K562 (cell line): ENCODE data around the gene C17orf75. TPM values are rescaled to one million over a fixed set of nuclear protein-coding genes. Genes with fewer than 3 reads are reported as not detected.
A peak's percentile ranks its signal among the peaks of the same experiment; 100 is the strongest.

Experiments
- ATF1 ChIP-seq, 2 experiments: fragments of 450-650 bp in 1 of 2; IDR thresholded peaks; 2 replicates each; pipeline ENCODE4 v1.6.1; 2016; ENCODE audit warnings: missing compliant biosample characterization in 1 of 2, missing genetic modification characterization in 1 of 2
- DIDO1 ChIP-seq: fragments of 450-650 bp; IDR thresholded peaks from 2 replicates; pipeline ENCODE4 v1.6.1; 2016; ENCODE audit warnings: low read depth, missing biosample characterization, missing genetic modification characterization
- EGR1 ChIP-seq: fragments of 450-650 bp; conservative IDR thresholded peaks from 2 replicates; pipeline ENCODE4 v1.6.1; 2017; ENCODE audit warnings: mild to moderate bottlenecking
- ETV5 ChIP-seq: sonication (generic); formaldehyde crosslinking; IDR thresholded peaks from 2 replicates; pipeline ENCODE4 v1.4.0; 2020; ENCODE audit warnings: low read depth, mild to moderate bottlenecking, missing genetic modification reagents
- GATA2 ChIP-seq: sonication (generic); formaldehyde crosslinking; IDR thresholded peaks from 2 replicates; pipeline ENCODE4 v1.4.0; 2020; ENCODE audit warnings: mild to moderate bottlenecking, missing genetic modification reagents
- ILF3 ChIP-seq: fragments of 450-650 bp; IDR thresholded peaks from 2 replicates; pipeline ENCODE4 v1.6.1; 2018; ENCODE audit warnings: antibody characterized with exemption, mild to moderate bottlenecking, moderate library complexity, borderline replicate concordance
- KLF6 ChIP-seq: fragments of 250-450 bp; sonication (Bioruptor Pico); IDR thresholded peaks from 2 replicates; pipeline ENCODE4 v1.4.0; 2020; ENCODE audit warnings: mild to moderate bottlenecking, moderate library complexity, borderline replicate concordance
- MCM5 ChIP-seq: fragments of 450-650 bp; IDR thresholded peaks from 2 replicates; pipeline ENCODE4 v1.6.1; 2016; ENCODE audit warnings: low read depth
- MEIS2 ChIP-seq: fragments of 450-650 bp; IDR thresholded peaks from 2 replicates; pipeline ENCODE4 v1.6.1; 2014; ENCODE audit warnings: mild to moderate bottlenecking; ENCODE audit not compliant: partially characterized antibody
- NCOR1 ChIP-seq: fragments of 450-650 bp; IDR thresholded peaks from 2 replicates; pipeline ENCODE4 v1.6.1; 2016; ENCODE audit warnings: mild to moderate bottlenecking, moderate library complexity
- NR3C1 ChIP-seq: sonication (generic); formaldehyde crosslinking; IDR thresholded peaks from 2 replicates; pipeline ENCODE4 v1.8.1; 2022; ENCODE audit warnings: missing genetic modification reagents
- RAD51 ChIP-seq: fragments of 450-650 bp; IDR thresholded peaks from 2 replicates; pipeline ENCODE4 v1.7.1; 2016; ENCODE audit warnings: low read depth, mild to moderate bottlenecking, borderline replicate concordance
- RBM15 ChIP-seq: fragments of 200-400 bp; formaldehyde crosslinking; IDR thresholded peaks from 2 replicates; pipeline ENCODE4 v1.6.1; 2018; ENCODE audit warnings: mild to moderate bottlenecking, low read length, moderate library complexity; ENCODE audit not compliant: insufficient read depth
- RHOXF2B ChIP-seq: fragments of 250-450 bp; sonication (Bioruptor Pico); conservative IDR thresholded peaks from 2 replicates; pipeline ENCODE4 v1.5.1; 2021
- SRSF1 ChIP-seq: fragments of 200-400 bp; formaldehyde crosslinking; IDR thresholded peaks from 2 replicates; pipeline ENCODE4 v1.6.1; 2017; ENCODE audit warnings: mild to moderate bottlenecking, low read depth, low read length, moderate library complexity
- TCF3 ChIP-seq: sonication (generic); formaldehyde crosslinking; IDR thresholded peaks from 2 replicates; pipeline ENCODE4 v1.4.0; 2020; ENCODE audit warnings: mild to moderate bottlenecking, missing genetic modification reagents
- TSC22D4 ChIP-seq: fragments of 450-650 bp; IDR thresholded peaks from 2 replicates; pipeline ENCODE4 v1.6.1; 2016; ENCODE audit warnings: missing genetic modification characterization, missing biosample characterization, control low read depth
- ZNF174 ChIP-seq: fragments of 250-450 bp; sonication (Bioruptor Pico); IDR thresholded peaks from 2 replicates; pipeline ENCODE4 v1.4.0; 2020; ENCODE audit warnings: mild to moderate bottlenecking
- ZNF316 ChIP-seq: fragments of 450-650 bp; IDR thresholded peaks from 2 replicates; pipeline ENCODE4 v1.6.1; 2016
- polyA plus RNA-seq, 8 experiments: library from polyadenylated mRNA; depleted of rRNA in 4 of 8; stranded (reverse) in 5 of 8; unstranded in 3 of 8; fragments of >200 nt; fragmentation: Nextera tagmentation in 2 of 8; fragmentation: Illumina TruSeq in 1 of 8; extraction: Ambion mirVana in 2 of 8; extraction: Trizol in 1 of 8; gene quantifications; 2 replicates each; pipeline versions ENCODE4 v1.2.1 to v1.2.3, GENCODE V29; 2011 to 2014; ENCODE audit warnings: inconsistent platforms in 1 of 8, missing spikeins in 1 of 8
- total RNA-seq, 7 experiments: library from RNA; depleted of rRNA in 6 of 7; stranded (reverse); fragments of >200 nt in 6 of 7; fragmentation: Illumina TruSeq in 2 of 7; extraction: Trizol in 2 of 7; gene quantifications; 2 replicates each; pipeline versions ENCODE4 v1.2.1 to v1.2.3, GENCODE V29; 2011 to 2021; ENCODE audit warnings: low replicate concordance in 1 of 7
- TF ChIP-seq, protein P1 (sequence below): fragments of 450-650 bp; IDR thresholded peaks from 2 replicates; pipeline ENCODE4 v1.6.1; 2017; ENCODE audit warnings: antibody characterized with exemption
- TF ChIP-seq, protein P2 (sequence below): fragments of 450-650 bp; IDR thresholded peaks from 2 replicates; pipeline ENCODE4 v1.6.1; 2018; ENCODE audit not compliant: partially characterized antibody
- TF ChIP-seq, protein P3 (sequence below): fragments of 450-650 bp; IDR thresholded peaks from 2 replicates; pipeline ENCODE4 v1.6.1; 2016
- TF ChIP-seq, protein P4 (sequence below), 2 experiments: fragments of 200-800 bp in 1 of 2; sonication (Bioruptor generic) in 1 of 2; sonication (generic) in 1 of 2; formaldehyde crosslinking in 1 of 2; IDR thresholded peaks in 1 of 2; conservative IDR thresholded peaks in 1 of 2; 2 replicates each; pipeline versions ENCODE4 v1.5.0 to v1.6.1; 2016 to 2020; ENCODE audit warnings: missing compliant biosample characterization in 1 of 2, missing genetic modification characterization in 1 of 2, missing genetic modification reagents in 1 of 2

Gene C17orf75
- total and polyA plus RNA-seq, 9 of the 15 experiments (the other 6 are each of a cell fraction or from before 2014, with no cell fraction given): 15.5 to 55.7 (median 18.5) TPM

DNA sequence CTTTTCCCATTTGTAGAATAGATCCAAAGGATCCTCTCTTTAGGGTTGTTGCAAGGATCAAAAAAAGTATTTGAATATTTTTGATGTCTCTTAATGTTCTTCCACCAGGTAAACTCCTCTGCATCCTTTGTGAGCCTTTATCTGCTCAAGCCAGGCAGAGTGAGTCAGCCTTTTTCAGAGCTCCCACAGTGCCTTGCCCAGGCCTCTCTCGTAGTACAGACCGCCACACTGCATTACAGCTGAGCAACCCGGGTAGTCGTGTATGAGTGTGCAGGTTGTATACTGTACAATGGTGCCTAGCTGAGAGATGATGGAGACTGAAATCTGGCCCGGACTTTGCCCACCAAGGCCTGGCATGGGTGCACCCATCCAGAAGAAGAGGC is 55.5 kb downstream of the C17orf75 start (continued):
- TF ChIP-seq DIDO1: no peak
- TF ChIP-seq MEIS2: no peak
- peak; percentile 87 for TF ChIP-seq TCF3 (CRISPR knock-in tag)
- TF ChIP-seq RAD51: no peak
- TF ChIP-seq, protein P1, sequence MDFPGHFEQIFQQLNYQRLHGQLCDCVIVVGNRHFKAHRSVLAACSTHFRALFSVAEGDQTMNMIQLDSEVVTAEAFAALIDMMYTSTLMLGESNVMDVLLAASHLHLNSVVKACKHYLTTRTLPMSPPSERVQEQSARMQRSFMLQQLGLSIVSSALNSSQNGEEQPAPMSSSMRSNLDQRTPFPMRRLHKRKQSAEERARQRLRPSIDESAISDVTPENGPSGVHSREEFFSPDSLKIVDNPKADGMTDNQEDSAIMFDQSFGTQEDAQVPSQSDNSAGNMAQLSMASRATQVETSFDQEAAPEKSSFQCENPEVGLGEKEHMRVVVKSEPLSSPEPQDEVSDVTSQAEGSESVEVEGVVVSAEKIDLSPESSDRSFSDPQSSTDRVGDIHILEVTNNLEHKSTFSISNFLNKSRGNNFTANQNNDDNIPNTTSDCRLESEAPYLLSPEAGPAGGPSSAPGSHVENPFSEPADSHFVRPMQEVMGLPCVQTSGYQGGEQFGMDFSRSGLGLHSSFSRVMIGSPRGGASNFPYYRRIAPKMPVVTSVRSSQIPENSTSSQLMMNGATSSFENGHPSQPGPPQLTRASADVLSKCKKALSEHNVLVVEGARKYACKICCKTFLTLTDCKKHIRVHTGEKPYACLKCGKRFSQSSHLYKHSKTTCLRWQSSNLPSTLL: no peak
- TF ChIP-seq GATA2: peak; percentile 54; the same call in 1 of the 2 replicates
- TF ChIP-seq ZNF316: peak; percentile 96
- TF ChIP-seq, protein P2, sequence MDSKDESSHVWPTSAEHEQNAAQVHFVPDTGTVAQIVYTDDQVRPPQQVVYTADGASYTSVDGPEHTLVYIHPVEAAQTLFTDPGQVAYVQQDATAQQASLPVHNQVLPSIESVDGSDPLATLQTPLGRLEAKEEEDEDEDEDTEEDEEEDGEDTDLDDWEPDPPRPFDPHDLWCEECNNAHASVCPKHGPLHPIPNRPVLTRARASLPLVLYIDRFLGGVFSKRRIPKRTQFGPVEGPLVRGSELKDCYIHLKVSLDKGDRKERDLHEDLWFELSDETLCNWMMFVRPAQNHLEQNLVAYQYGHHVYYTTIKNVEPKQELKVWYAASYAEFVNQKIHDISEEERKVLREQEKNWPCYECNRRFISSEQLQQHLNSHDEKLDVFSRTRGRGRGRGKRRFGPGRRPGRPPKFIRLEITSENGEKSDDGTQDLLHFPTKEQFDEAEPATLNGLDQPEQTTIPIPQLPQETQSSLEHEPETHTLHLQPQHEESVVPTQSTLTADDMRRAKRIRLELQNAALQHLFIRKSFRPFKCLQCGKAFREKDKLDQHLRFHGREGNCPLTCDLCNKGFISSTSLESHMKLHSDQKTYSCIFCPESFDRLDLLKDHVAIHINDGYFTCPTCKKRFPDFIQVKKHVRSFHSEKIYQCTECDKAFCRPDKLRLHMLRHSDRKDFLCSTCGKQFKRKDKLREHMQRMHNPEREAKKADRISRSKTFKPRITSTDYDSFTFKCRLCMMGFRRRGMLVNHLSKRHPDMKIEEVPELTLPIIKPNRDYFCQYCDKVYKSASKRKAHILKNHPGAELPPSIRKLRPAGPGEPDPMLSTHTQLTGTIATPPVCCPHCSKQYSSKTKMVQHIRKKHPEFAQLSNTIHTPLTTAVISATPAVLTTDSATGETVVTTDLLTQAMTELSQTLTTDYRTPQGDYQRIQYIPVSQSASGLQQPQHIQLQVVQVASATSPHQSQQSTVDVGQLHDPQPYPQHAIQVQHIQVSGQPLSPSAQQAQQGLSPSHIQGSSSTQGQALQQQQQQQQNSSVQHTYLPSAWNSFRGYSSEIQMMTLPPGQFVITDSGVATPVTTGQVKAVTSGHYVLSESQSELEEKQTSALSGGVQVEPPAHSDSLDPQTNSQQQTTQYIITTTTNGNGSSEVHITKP: no peak
- TF ChIP-seq RHOXF2B (CRISPR knock-in tag): no peak
- no peak for TF ChIP-seq ILF3
- peak; percentile 73 for TF ChIP-seq NCOR1
- no peak for TF ChIP-seq SRSF1
- TF ChIP-seq RBM15: no peak
- no peak for TF ChIP-seq TSC22D4 (tag)
- no peak for TF ChIP-seq EGR1
- TF ChIP-seq ZNF174 (CRISPR knock-in tag): no peak
- TF ChIP-seq KLF6 (CRISPR knock-in tag): no peak
- TF ChIP-seq MCM5: no peak
- TF ChIP-seq, protein P3, sequence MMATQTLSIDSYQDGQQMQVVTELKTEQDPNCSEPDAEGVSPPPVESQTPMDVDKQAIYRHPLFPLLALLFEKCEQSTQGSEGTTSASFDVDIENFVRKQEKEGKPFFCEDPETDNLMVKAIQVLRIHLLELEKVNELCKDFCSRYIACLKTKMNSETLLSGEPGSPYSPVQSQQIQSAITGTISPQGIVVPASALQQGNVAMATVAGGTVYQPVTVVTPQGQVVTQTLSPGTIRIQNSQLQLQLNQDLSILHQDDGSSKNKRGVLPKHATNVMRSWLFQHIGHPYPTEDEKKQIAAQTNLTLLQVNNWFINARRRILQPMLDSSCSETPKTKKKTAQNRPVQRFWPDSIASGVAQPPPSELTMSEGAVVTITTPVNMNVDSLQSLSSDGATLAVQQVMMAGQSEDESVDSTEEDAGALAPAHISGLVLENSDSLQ: no peak
- TF ChIP-seq ETV5 (CRISPR knock-in tag): no peak
- TF ChIP-seq, protein P4, sequence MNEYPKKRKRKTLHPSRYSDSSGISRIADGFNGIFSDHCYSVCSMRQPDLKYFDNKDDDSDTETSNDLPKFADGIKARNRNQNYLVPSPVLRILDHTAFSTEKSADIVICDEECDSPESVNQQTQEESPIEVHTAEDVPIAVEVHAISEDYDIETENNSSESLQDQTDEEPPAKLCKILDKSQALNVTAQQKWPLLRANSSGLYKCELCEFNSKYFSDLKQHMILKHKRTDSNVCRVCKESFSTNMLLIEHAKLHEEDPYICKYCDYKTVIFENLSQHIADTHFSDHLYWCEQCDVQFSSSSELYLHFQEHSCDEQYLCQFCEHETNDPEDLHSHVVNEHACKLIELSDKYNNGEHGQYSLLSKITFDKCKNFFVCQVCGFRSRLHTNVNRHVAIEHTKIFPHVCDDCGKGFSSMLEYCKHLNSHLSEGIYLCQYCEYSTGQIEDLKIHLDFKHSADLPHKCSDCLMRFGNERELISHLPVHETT (CRISPR knock-in tag; conservative IDR thresholded peaks at IDR 0.05 in 1 of 2, IDR thresholded peaks at IDR 0.05 in 1 of 2): no peak
- no peak for TF ChIP-seq NR3C1 (CRISPR knock-in tag)
- TF ChIP-seq ATF1 (CRISPR knock-in tag; IDR thresholded peaks at IDR 0.05): no peak
- no peak for TF ChIP-seq ATF1 (tag; IDR thresholded peaks at IDR 0.05)
